KOPT-K1 (cell line): ENCODE data around the gene KCP.

ENCODE experiments used
- H3K27ac ChIP-seq: fragments of 200-600 bp; sonication (generic); 2 replicates; pipeline ENCODE4 v1.5.1; 2016; ENCODE audit warnings: antibody characterized with exemption, mild to moderate bottlenecking, low read depth, low read length; ENCODE audit not compliant: poor library complexity, severe bottlenecking
- H3K36me3 ChIP-seq: fragments of 200-600 bp; sonication (generic); 2 replicates; pipeline ENCODE4 v1.5.1; 2017; ENCODE audit warnings: antibody characterized with exemption, mild to moderate bottlenecking, low read length, moderate library complexity; ENCODE audit not compliant: insufficient read depth
- H3K9me3 ChIP-seq: fragments of 200-600 bp; sonication (generic); 2 replicates; pipeline ENCODE4 v1.5.1; 2017; ENCODE audit warnings: antibody characterized with exemption, low read length, mild to moderate bottlenecking; ENCODE audit not compliant: insufficient read depth, poor library complexity, severe bottlenecking

Gene KCP

GRCh38 chr7:128906766-128907559, 3.5 kb downstream of the KCP start:
- H3K27ac ChIP-seq, result no peak overlapping the region
- H3K9me3 ChIP-seq, result no peaks in the 10 kb centered on the region
- H3K36me3 ChIP-seq, result no peaks in the 10 kb centered on the region

GRCh38 chr7:128906001-128906765, 4.3 kb downstream of the KCP start:
- Histone ChIP-seq H3K9me3 (no peaks in the 10 kb centered on the region), H3K36me3 (no peaks in the 10 kb centered on the region), H3K27ac (no peak overlapping the region)

GRCh38 chr7:128904381-128905197, 5.9 kb downstream of the KCP start:
- Histone ChIP-seq H3K36me3 (no peaks in the 10 kb centered on the region), H3K27ac (no peak overlapping the region), H3K9me3 (peaks cover 8% of the 10 kb centered on the region)

GRCh38 chr7:128903621-128904361, 6.7 kb downstream of the KCP start:
- Histone ChIP-seq H3K36me3 (no peaks in the 10 kb centered on the region), H3K9me3 (peaks cover 16% of the 10 kb centered on the region), H3K27ac (no peak overlapping the region)

GRCh38 chr7:128902761-128903585, 7.5 kb downstream of the KCP start:
- Histone ChIP-seq H3K36me3 (no peaks in the 10 kb centered on the region), H3K9me3 (peaks cover 23% of the 10 kb centered on the region), H3K27ac (no peak overlapping the region)

- Histone ChIP-seq H3K27ac (no peak overlapping the region), H3K9me3 (peaks cover 23% of the 10 kb centered on the region), H3K36me3 (no peaks in the 10 kb centered on the region)
Observed at GRCh38 chr7:128900237-128900636, 10.3 kb downstream of the KCP start.

GRCh38 chr7:128899392-128899791, 11.1 kb downstream of the KCP start:
- Histone ChIP-seq H3K36me3 (no peaks in the 10 kb centered on the region), H3K27ac (no peak overlapping the region), H3K9me3 (peaks cover 23% of the 10 kb centered on the region)

- H3K9me3 ChIP-seq, result peaks cover 22% of the 10 kb centered on the region
- no peaks in the 10 kb centered on the region for H3K36me3 ChIP-seq
- no peak overlapping the region for H3K27ac ChIP-seq
Observed at GRCh38 chr7:128895320-128895719, 15.2 kb downstream of the KCP start.

GRCh38 chr7:128894101-128894440, 16.4 kb downstream of the KCP start:
- H3K36me3 ChIP-seq, result no peaks in the 10 kb centered on the region
- no peak overlapping the region for H3K27ac ChIP-seq
- peaks cover 10% of the 10 kb centered on the region for H3K9me3 ChIP-seq

- Histone ChIP-seq H3K27ac (no peak overlapping the region), H3K9me3 (peaks cover 5% of the 10 kb centered on the region), H3K36me3 (no peaks in the 10 kb centered on the region)
Observed at GRCh38 chr7:128893251-128894100, 17.0 kb downstream of the KCP start.

- Histone ChIP-seq H3K27ac (no peak overlapping the region), H3K36me3 (no peaks in the 10 kb centered on the region), H3K9me3 (no peaks in the 10 kb centered on the region)
Observed at GRCh38 chr7:128892521-128893250, 17.8 kb downstream of the KCP start.

- Histone ChIP-seq H3K36me3 (no peaks in the 10 kb centered on the region), H3K9me3 (no peaks in the 10 kb centered on the region), H3K27ac (no peak overlapping the region)
Observed at GRCh38 chr7:128891942-128892269, 18.6 kb downstream of the KCP start.
